Endothelial cell of umbilical vein (primary cell): ENCODE measurements around the gene FERMT2. TPM values are rescaled to one million over a fixed set of nuclear protein-coding genes. Genes with fewer than 3 reads are reported as not detected.

Source experiments
- BruUV-seq: library from RNA; stranded (reverse); fragments of 400-500 nt; replicated peaks from 2 replicates; lab custom pipeline; 2021; lab: Mats Ljungman, UMichigan
- CTCF ChIA-PET: fragments of 300-600, 350-600 bp; sonication (Branson Sonifier 250); formaldehyde crosslinking; loops from one replicate; lab custom pipeline; 2021; ENCODE audit warnings: antibody characterized with exemption, inconsistent platforms; lab: Charles Lee
- POLR2A ChIA-PET: fragments of 300-600, 350-600 bp; sonication (Branson Sonifier 250); formaldehyde crosslinking; loops from one replicate; lab custom pipeline; 2021; ENCODE audit warnings: antibody characterized with exemption, inconsistent platforms; lab: Charles Lee
- DNase-seq: peaks from one replicate; pipeline ENCODE4 v3.0.0-alpha.2; 2011; ENCODE audit warnings: low read depth, low spot score
- FAIRE-seq: peaks from 2 replicates; lab custom pipeline; 2011; peaks lifted over from hg19 to GRCh38; lab: Jason Lieb, UNC
- H2AFZ ChIP-seq: 2 replicates; pipeline ENCODE4 v1.6.0; 2012; ENCODE audit warnings: low read depth, low read length, control low read depth, inconsistent platforms
- H3K27ac ChIP-seq: 2 replicates; pipeline ENCODE4 v1.5.1; 2011; ENCODE audit warnings: low read depth, mild to moderate bottlenecking, control low read depth, low read length, moderate library complexity; ENCODE audit not compliant: insufficient read depth
- H3K27me3 ChIP-seq, 2 experiments: 2 replicates each; pipeline versions ENCODE4 v1.6.0 to v1.6.1; 2011; ENCODE audit warnings: low read length in 2 of 2, mixed read lengths in 1 of 2; ENCODE audit not compliant: control insufficient read depth in 2 of 2, insufficient read depth in 2 of 2
- H3K36me3 ChIP-seq, 2 experiments: 2 replicates in 1 of 2; 3 replicates in 1 of 2; pipeline ENCODE4 v1.5.1; 2011; ENCODE audit warnings: low read length in 2 of 2, mild to moderate bottlenecking in 1 of 2, moderate library complexity in 1 of 2; ENCODE audit not compliant: control insufficient read depth in 2 of 2, insufficient read depth in 2 of 2; ENCODE audit errors: extremely low read depth in 1 of 2
- H3K4me1 ChIP-seq: 3 replicates; pipeline ENCODE4 v1.5.1; 2011; ENCODE audit warnings: mild to moderate bottlenecking, low read length; ENCODE audit not compliant: control insufficient read depth, insufficient read depth; ENCODE audit errors: extremely low read depth
- H3K4me2 ChIP-seq: 2 replicates; pipeline ENCODE4 v1.6.1; 2011; ENCODE audit warnings: low read length, control low read depth, mixed read lengths; ENCODE audit not compliant: insufficient read depth
- H3K4me3 ChIP-seq, 3 experiments: fragments of 200-600 bp in 1 of 3; sonication (generic), shearing (Covaris generic) in 1 of 3; replicated peaks in 1 of 3; 2 replicates each; pipeline ENCODE4 v1.5.1; 2011 to 2016; ENCODE audit warnings: control low read depth in 3 of 3, low read length in 3 of 3, mild to moderate bottlenecking in 2 of 3, inconsistent platforms in 1 of 3, low read depth in 1 of 3, moderate library complexity in 1 of 3; ENCODE audit not compliant: insufficient read depth in 1 of 3
- H3K79me2 ChIP-seq: 2 replicates; pipeline ENCODE4 v1.6.0; 2012; ENCODE audit warnings: low read length, inconsistent platforms; ENCODE audit not compliant: control insufficient read depth, insufficient read depth
- H3K9ac ChIP-seq: replicated peaks from 2 replicates; pipeline ENCODE3; 2011; ENCODE audit warnings: low read length, control low read depth; ENCODE audit not compliant: insufficient read depth; ENCODE audit errors: extremely low read depth
- H3K9me1 ChIP-seq: replicated peaks from 3 replicates; pipeline ENCODE4 v1.6.0; 2011; ENCODE audit warnings: mild to moderate bottlenecking, low read length; ENCODE audit not compliant: control insufficient read depth, insufficient read depth; ENCODE audit errors: extremely low read depth
- H3K9me3 ChIP-seq: replicated peaks from 2 replicates; pipeline ENCODE4 v1.5.1; 2012; ENCODE audit warnings: low read length, inconsistent platforms; ENCODE audit not compliant: control insufficient read depth, insufficient read depth
- H4K20me1 ChIP-seq: replicated peaks from 2 replicates; pipeline ENCODE3; 2011; ENCODE audit warnings: mild to moderate bottlenecking, low read length; ENCODE audit not compliant: control insufficient read depth, insufficient read depth; ENCODE audit errors: extremely low read depth
- EZH2 ChIP-seq: IDR thresholded peaks from 2 replicates; pipeline ENCODE4 v1.6.1; 2012; ENCODE audit warnings: borderline replicate concordance, low read depth, mild to moderate bottlenecking, moderate library complexity, low read length, inconsistent platforms; ENCODE audit not compliant: severe bottlenecking
- FOS ChIP-seq: IDR thresholded peaks from 2 replicates; pipeline ENCODE4 v1.6.1; 2011; ENCODE audit warnings: mild to moderate bottlenecking, low read length, moderate library complexity, borderline replicate concordance; ENCODE audit not compliant: insufficient read depth
- GATA2 ChIP-seq: IDR thresholded peaks from 2 replicates; pipeline ENCODE4 v1.7.0; 2011; ENCODE audit warnings: low read depth, mild to moderate bottlenecking, moderate library complexity, mixed read lengths, low read length; ENCODE audit not compliant: insufficient read length, insufficient read depth
- JUN ChIP-seq: IDR thresholded peaks from 2 replicates; pipeline ENCODE4 v1.6.1; 2011; ENCODE audit warnings: borderline replicate concordance, low read depth; ENCODE audit not compliant: insufficient read length, insufficient read depth
- MAX ChIP-seq: IDR thresholded peaks from 2 replicates; pipeline ENCODE4 v1.6.1; 2011; ENCODE audit not compliant: insufficient read depth, insufficient read length
- MYC ChIP-seq: IDR thresholded peaks from one replicate; pipeline ENCODE4 v1.6.1; 2011; ENCODE audit warnings: mild to moderate bottlenecking, low read depth, low read length
- POLR2A ChIP-seq: IDR thresholded peaks from 2 replicates; pipeline ENCODE4 v1.6.1; 2012; ENCODE audit warnings: low read depth, mild to moderate bottlenecking, control low read depth, low read length
- POLR2AphosphoS5 ChIP-seq: IDR thresholded peaks from 2 replicates; pipeline ENCODE4 v1.6.1; 2012; ENCODE audit warnings: low read depth, mild to moderate bottlenecking, control low read depth, low read length, moderate library complexity; ENCODE audit not compliant: insufficient read depth
- dilution Hi-C: fragments of 300-500 bp; cut with MboI; formaldehyde crosslinking; loops from one replicate; pipeline ENCODE4 v1.15.0; 2019; ENCODE audit warnings: low sequenced_read_pairs; ENCODE audit not compliant: extremely low pct_ligation_motif_present
- intact Hi-C: fragments of 100-400 bp; cut with micrococcal nuclease; formaldehyde crosslinking; loops from one replicate; pipeline ENCODE4 v1.10.0; 2022
- polyA plus RNA-seq, 4 experiments: library from polyadenylated mRNA; depleted of rRNA in 3 of 4; stranded (reverse) in 3 of 4; unstranded in 1 of 4; fragments of >200 nt; gene quantifications; 2 replicates each; pipeline versions ENCODE4 v1.2.1 to v1.2.3, GENCODE V29; 2011 to 2012; ENCODE audit warnings: missing spikeins in 1 of 4
- total RNA-seq: library from RNA; stranded (reverse); gene quantifications from 2 replicates; pipeline ENCODE4 v1.2.3, GENCODE V29; 2021

Gene FERMT2
- total and polyA plus RNA-seq, 2 donors (not counting 3 experiments of a cell fraction or from before 2014, with no cell fraction given): 58.7 to 108 TPM

- dilution Hi-C loops (no loop called here), intact Hi-C loops (no loop called here)
- Histone ChIP-seq H3K9ac (no peak overlapping the region), H3K27ac (no peak overlapping the region), H3K27me3 (no peaks in the 10 kb centered on the region), H3K4me2 (no peak overlapping the region), H3K79me2 (no peaks in the 10 kb centered on the region), H3K9me1 (no peaks in the 10 kb centered on the region), H3K9me3 (no peaks in the 10 kb centered on the region), H2AFZ (no peak overlapping the region), H3K4me1 (peaks cover 6% of the 10 kb centered on the region), H3K4me3 (no peak overlapping the region), H3K36me3 (no peaks in the 10 kb centered on the region), H4K20me1 (no peaks in the 10 kb centered on the region)
- ChIA-PET CTCF (interaction anchor here (1.0 to 1.8 kb wide), 2 partner anchors 8 to 16 kb away, joined by 3 to 4 read pairs; no protein-coding TSS in a partner anchor), POLR2A (no interaction called here)
- BruUV-seq: no TSS peak
- no peak for TF ChIP-seq POLR2A
- TF ChIP-seq POLR2AphosphoS5: no peak
- TF ChIP-seq JUN: no peak
- no peak for TF ChIP-seq MAX
- no peak for TF ChIP-seq MYC
- DNase-seq (no peak), FAIRE-seq (no peak)
These were observed 110.0 kb downstream of the FERMT2 start for GRCh38 chr14:52840877-52841276.

- Histone ChIP-seq H3K4me3 (no peak overlapping the region), H4K20me1 (no peaks in the 10 kb centered on the region), H3K79me2 (no peaks in the 10 kb centered on the region), H3K9me1 (no peaks in the 10 kb centered on the region), H3K4me1 (peaks cover 7% of the 10 kb centered on the region), H3K9me3 (no peaks in the 10 kb centered on the region), H3K36me3 (no peaks in the 10 kb centered on the region), H3K27ac (no peak overlapping the region), H3K27me3 (no peaks in the 10 kb centered on the region), H2AFZ (no peak overlapping the region), H3K4me2 (no peak overlapping the region), H3K9ac (no peak overlapping the region)
- no peak for DNase-seq
- no TSS peak for BruUV-seq
- no peak for FAIRE-seq
- TF ChIP-seq POLR2AphosphoS5 (no peak), MAX (no peak), MYC (no peak), JUN (no peak), GATA2 (no peak), FOS (no peak), EZH2 (no peak), POLR2A (no peak)
- ChIA-PET CTCF (no interaction called here), POLR2A (no interaction called here)
- dilution Hi-C loops (no loop called here), intact Hi-C loops (no loop called here)
These were observed 113.4 kb downstream of the FERMT2 start for GRCh38 chr14:52837451-52837850.
